ENCODE data around the gene CCDC188.

- TF ChIP-seq SPI1 (IDR thresholded peaks at IDR 0.05; ENCODE audit: borderline replicate concordance, low read depth) (no peak), REST (IDR thresholded peaks at IDR 0.05; ENCODE audit: insufficient replicate concordance, low read depth) (no peak), CTCF (IDR thresholded peaks at IDR 0.05; ENCODE audit: insufficient read depth, low read length) (no peak), POLR2AphosphoS5 (IDR thresholded peaks at IDR 0.05; ENCODE audit: low read depth) (no peak)
Observed at GRCh38 chr22:20151276-20151588, 377 bp upstream of the CCDC188 start.
